WTC11 (cell line): Measurements from ENCODE around the gene TOPAZ1. TPM values are rescaled to one million over a fixed set of nuclear protein-coding genes. Genes with fewer than 3 reads are reported as not detected.

ENCODE experiments used
- ATAC-seq: fragments of 200-7000 bp; cut with Tn5 transposase; 2 replicates; pipeline ENCODE4 v1.10.0; 2021; ENCODE audit warnings: mild to moderate bottlenecking, moderate library complexity
- CTCF ChIA-PET: fragments of 300-600 bp; sonication (Branson Sonifier 250); formaldehyde crosslinking; loops from one replicate; lab custom pipeline; 2021; ENCODE audit warnings: antibody characterized with exemption; lab: Charles Lee
- POLR2A ChIA-PET: fragments of 350-600 bp; sonication (Branson Sonifier 250); formaldehyde crosslinking; loops from one replicate; lab custom pipeline; 2021; ENCODE audit warnings: antibody characterized with exemption; lab: Charles Lee
- DNase-seq: peaks from one replicate; pipeline ENCODE4 v3.0.0; 2021; ENCODE audit warnings: low spot score
- H3K27ac Mint-ChIP-seq: 2 replicates; pipeline ENCODE4 v1.8.0; 2021; ENCODE audit warnings: mixed read lengths
- H3K27me3 Mint-ChIP-seq: 2 replicates; pipeline ENCODE4 v1.8.0; 2021; ENCODE audit warnings: low read depth, mild to moderate bottlenecking, moderate library complexity, mixed read lengths
- H3K36me3 Mint-ChIP-seq: 2 replicates; pipeline ENCODE4 v1.8.0; 2021; ENCODE audit warnings: mixed read lengths
- H3K4me1 Mint-ChIP-seq: 2 replicates; pipeline ENCODE4 v1.8.0; 2022; ENCODE audit warnings: mixed read lengths
- H3K4me3 Mint-ChIP-seq: 2 replicates; pipeline ENCODE4 v1.8.0; 2021; ENCODE audit warnings: mild to moderate bottlenecking, moderate library complexity, mixed read lengths
- H3K9me3 Mint-ChIP-seq: 2 replicates; pipeline ENCODE4 v1.8.0; 2021; ENCODE audit warnings: mixed read lengths
- ARID4B ChIP-seq: sonication (generic); formaldehyde crosslinking; IDR thresholded peaks from 2 replicates; pipeline ENCODE4 v1.8.0; 2023; ENCODE audit warnings: missing genetic modification reagents, mild to moderate bottlenecking, borderline replicate concordance
- CBFB ChIP-seq: sonication (generic); formaldehyde crosslinking; IDR thresholded peaks from 2 replicates; pipeline ENCODE4 v1.8.1; 2022; ENCODE audit warnings: mild to moderate bottlenecking, low read depth, missing genetic modification reagents
- CREB1 ChIP-seq: sonication (generic); formaldehyde crosslinking; IDR thresholded peaks from 2 replicates; pipeline ENCODE4 v1.8.0; 2023; ENCODE audit warnings: mild to moderate bottlenecking, missing genetic modification reagents
- FOXP1 ChIP-seq: sonication (generic); formaldehyde crosslinking; IDR thresholded peaks from 2 replicates; pipeline ENCODE4 v1.8.0; 2022; ENCODE audit warnings: missing genetic modification reagents, mild to moderate bottlenecking, moderate library complexity, borderline replicate concordance
- GTF2I ChIP-seq: fragments of 250-450 bp; sonication (Bioruptor Pico); conservative IDR thresholded peaks from 2 replicates; pipeline ENCODE4 v1.4.0; 2021; ENCODE audit warnings: mild to moderate bottlenecking
- IRF1 ChIP-seq: sonication (generic); formaldehyde crosslinking; IDR thresholded peaks from 2 replicates; pipeline ENCODE4 v1.8.0; 2023; ENCODE audit warnings: missing genetic modification reagents
- IRF2 ChIP-seq: sonication (generic); formaldehyde crosslinking; IDR thresholded peaks from 2 replicates; pipeline ENCODE4 v1.8.0; 2022; ENCODE audit warnings: low read depth, missing genetic modification reagents, borderline replicate concordance
- JAZF1 ChIP-seq: fragments of 250-450 bp; sonication (Bioruptor Pico); IDR thresholded peaks from 2 replicates; pipeline ENCODE4 v1.9.0; 2021; ENCODE audit warnings: moderate library complexity, mild to moderate bottlenecking, inconsistent platforms
- NFYB ChIP-seq: sonication (generic); formaldehyde crosslinking; conservative IDR thresholded peaks from 2 replicates; pipeline ENCODE4 v1.8.0; 2022; ENCODE audit warnings: low read depth, missing genetic modification reagents
- NR1H2 ChIP-seq: sonication (generic); formaldehyde crosslinking; IDR thresholded peaks from 2 replicates; pipeline ENCODE4 v1.9.0; 2021; ENCODE audit warnings: mild to moderate bottlenecking, moderate library complexity, missing genetic modification reagents
- PREB ChIP-seq: sonication (generic); formaldehyde crosslinking; IDR thresholded peaks from 2 replicates; pipeline ENCODE4 v1.8.1; 2022; ENCODE audit warnings: mild to moderate bottlenecking, missing genetic modification reagents, moderate library complexity, borderline replicate concordance
- USF1 ChIP-seq: sonication (generic); formaldehyde crosslinking; IDR thresholded peaks from 2 replicates; pipeline ENCODE4 v1.8.0; 2022; ENCODE audit warnings: mild to moderate bottlenecking, missing genetic modification reagents
- USF2 ChIP-seq: sonication (generic); formaldehyde crosslinking; IDR thresholded peaks from 2 replicates; pipeline ENCODE4 v1.8.1; 2023; ENCODE audit warnings: mild to moderate bottlenecking, missing genetic modification reagents, moderate library complexity
- ZMAT4 ChIP-seq: fragments of 250-450 bp; sonication (Bioruptor Pico); IDR thresholded peaks from 2 replicates; pipeline ENCODE4 v1.9.0; 2021; ENCODE audit warnings: mild to moderate bottlenecking
- ZNF219 ChIP-seq: sonication (generic); formaldehyde crosslinking; IDR thresholded peaks from 2 replicates; pipeline ENCODE4 v1.8.0; 2023; ENCODE audit warnings: missing genetic modification reagents, mild to moderate bottlenecking, borderline replicate concordance
- ZNF281 ChIP-seq: sonication (generic); formaldehyde crosslinking; IDR thresholded peaks from 2 replicates; pipeline ENCODE4 v1.8.0; 2023; ENCODE audit warnings: mild to moderate bottlenecking, missing genetic modification reagents
- ZNF396 ChIP-seq: fragments of 250-450 bp; sonication (Bioruptor Pico); IDR thresholded peaks from 2 replicates; pipeline ENCODE4 v1.8.0; 2021; ENCODE audit warnings: mild to moderate bottlenecking, moderate library complexity, borderline replicate concordance
- ZNF423 ChIP-seq: fragments of 250-450 bp; sonication (Bioruptor Pico); IDR thresholded peaks from 2 replicates; pipeline ENCODE4 v2.1.2; 2022; ENCODE audit warnings: mild to moderate bottlenecking, moderate library complexity
- ZNF512 ChIP-seq: sonication (generic); formaldehyde crosslinking; IDR thresholded peaks from 2 replicates; pipeline ENCODE4 v1.8.1; 2022; ENCODE audit warnings: missing genetic modification reagents, borderline replicate concordance
- total RNA-seq: library from RNA; stranded (reverse); gene quantifications from 3 replicates; pipeline ENCODE4 v1.2.3, GENCODE V29; 2021

Gene TOPAZ1
- total RNA-seq, 1 experiment from 2014 or later, result not detected

GRCh38 chr3:44284949-44285348, 43.3 kb downstream of the TOPAZ1 start (continued):
- TF ChIP-seq IRF2 (CRISPR knock-in tag), result no peak
- no peak for TF ChIP-seq USF1 (CRISPR knock-in tag)
- no peak for TF ChIP-seq NFYB
- no peak for TF ChIP-seq CREB1 (CRISPR knock-in tag)
- TF ChIP-seq ZMAT4 (CRISPR knock-in tag), result no peak
- no peak for TF ChIP-seq ZNF219

GRCh38 chr3:44289882-44290462, 48.3 kb downstream of the TOPAZ1 start:
- Mint-ChIP-seq H3K27me3 (peaks cover 3% of the 10 kb centered on the region; the same call in 1 of the 2 replicates), H3K36me3 (no peaks in the 10 kb centered on the region), H3K4me3 (no peak overlapping the region), H3K27ac (no peak overlapping the region), H3K9me3 (no peaks in the 10 kb centered on the region), H3K4me1 (no peaks in the 10 kb centered on the region)
- DNase-seq (no peak), ATAC-seq (no peak)
- TF ChIP-seq FOXP1 (CRISPR knock-in tag), result no peak
- TF ChIP-seq JAZF1 (CRISPR knock-in tag), result no peak
- no peak for TF ChIP-seq ZNF512 (CRISPR knock-in tag)
- TF ChIP-seq ARID4B (CRISPR knock-in tag), result no peak
- no peak for TF ChIP-seq NR1H2 (CRISPR knock-in tag)
- no peak for TF ChIP-seq CBFB (CRISPR knock-in tag)
- no peak for TF ChIP-seq GTF2I (CRISPR knock-in tag)
- TF ChIP-seq ZNF396 (CRISPR knock-in tag), result no peak
- TF ChIP-seq USF2 (CRISPR knock-in tag), result no peak
- no peak for TF ChIP-seq ZNF423 (CRISPR knock-in tag)
- no peak for TF ChIP-seq IRF1
- TF ChIP-seq ZNF281, result no peak
- no peak for TF ChIP-seq PREB (CRISPR knock-in tag)
- ChIA-PET CTCF (no interaction called here), POLR2A (no interaction called here)
